ENCODE measurements around the gene TMEM74B.

DNA sequence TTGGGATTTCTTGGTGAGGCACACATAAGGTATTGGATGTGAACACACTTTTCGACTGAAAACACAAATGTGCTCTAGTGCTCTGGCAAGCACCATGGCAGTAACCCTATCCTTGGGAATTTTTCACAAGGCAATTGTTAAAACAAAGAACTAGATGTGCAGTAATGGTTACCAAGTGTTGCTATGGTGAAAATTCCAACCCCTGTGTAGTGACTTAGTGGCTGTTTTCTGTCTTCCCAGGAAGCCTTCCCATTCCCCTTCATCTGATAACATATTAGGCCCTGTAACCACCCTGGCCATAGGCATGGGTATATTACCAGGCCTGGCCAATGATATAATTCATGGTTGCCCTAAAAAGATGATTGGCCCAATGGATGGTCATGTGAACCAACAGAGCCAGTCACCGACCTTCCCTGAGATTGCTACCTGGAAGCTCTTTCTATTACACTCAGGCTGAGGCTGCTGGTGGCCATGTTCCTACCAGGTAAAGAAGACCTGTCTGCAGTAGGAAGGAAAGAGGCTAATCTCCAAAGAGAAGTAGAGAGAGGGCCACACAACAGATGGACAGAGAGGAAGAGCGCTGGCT is 22.6 kb upstream of the TMEM74B start:
- TF ChIP-seq, protein P1, sequence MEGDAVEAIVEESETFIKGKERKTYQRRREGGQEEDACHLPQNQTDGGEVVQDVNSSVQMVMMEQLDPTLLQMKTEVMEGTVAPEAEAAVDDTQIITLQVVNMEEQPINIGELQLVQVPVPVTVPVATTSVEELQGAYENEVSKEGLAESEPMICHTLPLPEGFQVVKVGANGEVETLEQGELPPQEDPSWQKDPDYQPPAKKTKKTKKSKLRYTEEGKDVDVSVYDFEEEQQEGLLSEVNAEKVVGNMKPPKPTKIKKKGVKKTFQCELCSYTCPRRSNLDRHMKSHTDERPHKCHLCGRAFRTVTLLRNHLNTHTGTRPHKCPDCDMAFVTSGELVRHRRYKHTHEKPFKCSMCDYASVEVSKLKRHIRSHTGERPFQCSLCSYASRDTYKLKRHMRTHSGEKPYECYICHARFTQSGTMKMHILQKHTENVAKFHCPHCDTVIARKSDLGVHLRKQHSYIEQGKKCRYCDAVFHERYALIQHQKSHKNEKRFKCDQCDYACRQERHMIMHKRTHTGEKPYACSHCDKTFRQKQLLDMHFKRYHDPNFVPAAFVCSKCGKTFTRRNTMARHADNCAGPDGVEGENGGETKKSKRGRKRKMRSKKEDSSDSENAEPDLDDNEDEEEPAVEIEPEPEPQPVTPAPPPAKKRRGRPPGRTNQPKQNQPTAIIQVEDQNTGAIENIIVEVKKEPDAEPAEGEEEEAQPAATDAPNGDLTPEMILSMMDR (IDR thresholded peaks at IDR 0.05; ENCODE audit: low read depth, low read length, missing input control), result no peak
- TF ChIP-seq GABPA (IDR thresholded peaks at IDR 0.05 in 1 of 2, conservative IDR thresholded peaks at IDR 0.05 in 1 of 2) (no peak), MAX (IDR thresholded peaks at IDR 0.05) (no peak), EGR1 (IDR thresholded peaks at IDR 0.05; ENCODE audit: low read depth in 2 of 2) (no peak), NR2F2 (IDR thresholded peaks at IDR 0.05) (no peak), SP1 (IDR thresholded peaks at IDR 0.05) (no peak), YY1 (IDR thresholded peaks at IDR 0.05) (no peak), TAF1 (conservative IDR thresholded peaks at IDR 0.05) (no peak), RAD21 (IDR thresholded peaks at IDR 0.05) (no peak), RXRA (IDR thresholded peaks at IDR 0.05) (no peak), FOXA1 (IDR thresholded peaks at IDR 0.05) (no peak)
- TF ChIP-seq, protein P2, sequence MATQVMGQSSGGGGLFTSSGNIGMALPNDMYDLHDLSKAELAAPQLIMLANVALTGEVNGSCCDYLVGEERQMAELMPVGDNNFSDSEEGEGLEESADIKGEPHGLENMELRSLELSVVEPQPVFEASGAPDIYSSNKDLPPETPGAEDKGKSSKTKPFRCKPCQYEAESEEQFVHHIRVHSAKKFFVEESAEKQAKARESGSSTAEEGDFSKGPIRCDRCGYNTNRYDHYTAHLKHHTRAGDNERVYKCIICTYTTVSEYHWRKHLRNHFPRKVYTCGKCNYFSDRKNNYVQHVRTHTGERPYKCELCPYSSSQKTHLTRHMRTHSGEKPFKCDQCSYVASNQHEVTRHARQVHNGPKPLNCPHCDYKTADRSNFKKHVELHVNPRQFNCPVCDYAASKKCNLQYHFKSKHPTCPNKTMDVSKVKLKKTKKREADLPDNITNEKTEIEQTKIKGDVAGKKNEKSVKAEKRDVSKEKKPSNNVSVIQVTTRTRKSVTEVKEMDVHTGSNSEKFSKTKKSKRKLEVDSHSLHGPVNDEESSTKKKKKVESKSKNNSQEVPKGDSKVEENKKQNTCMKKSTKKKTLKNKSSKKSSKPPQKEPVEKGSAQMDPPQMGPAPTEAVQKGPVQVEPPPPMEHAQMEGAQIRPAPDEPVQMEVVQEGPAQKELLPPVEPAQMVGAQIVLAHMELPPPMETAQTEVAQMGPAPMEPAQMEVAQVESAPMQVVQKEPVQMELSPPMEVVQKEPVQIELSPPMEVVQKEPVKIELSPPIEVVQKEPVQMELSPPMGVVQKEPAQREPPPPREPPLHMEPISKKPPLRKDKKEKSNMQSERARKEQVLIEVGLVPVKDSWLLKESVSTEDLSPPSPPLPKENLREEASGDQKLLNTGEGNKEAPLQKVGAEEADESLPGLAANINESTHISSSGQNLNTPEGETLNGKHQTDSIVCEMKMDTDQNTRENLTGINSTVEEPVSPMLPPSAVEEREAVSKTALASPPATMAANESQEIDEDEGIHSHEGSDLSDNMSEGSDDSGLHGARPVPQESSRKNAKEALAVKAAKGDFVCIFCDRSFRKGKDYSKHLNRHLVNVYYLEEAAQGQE (IDR thresholded peaks at IDR 0.05), result no peak
- TF ChIP-seq, protein P3, sequence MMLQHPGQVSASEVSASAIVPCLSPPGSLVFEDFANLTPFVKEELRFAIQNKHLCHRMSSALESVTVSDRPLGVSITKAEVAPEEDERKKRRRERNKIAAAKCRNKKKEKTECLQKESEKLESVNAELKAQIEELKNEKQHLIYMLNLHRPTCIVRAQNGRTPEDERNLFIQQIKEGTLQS (IDR thresholded peaks at IDR 0.05), result no peak

Data from liver (tissue), 3 donors.